ENCODE results near the gene HNRNPU.
"Not testable (repeated sequence)": the region's sequence is repeated elsewhere in the genome, so short reads cannot be mapped to it uniquely, and the experiment has no call there.

Gene HNRNPU

DNA sequence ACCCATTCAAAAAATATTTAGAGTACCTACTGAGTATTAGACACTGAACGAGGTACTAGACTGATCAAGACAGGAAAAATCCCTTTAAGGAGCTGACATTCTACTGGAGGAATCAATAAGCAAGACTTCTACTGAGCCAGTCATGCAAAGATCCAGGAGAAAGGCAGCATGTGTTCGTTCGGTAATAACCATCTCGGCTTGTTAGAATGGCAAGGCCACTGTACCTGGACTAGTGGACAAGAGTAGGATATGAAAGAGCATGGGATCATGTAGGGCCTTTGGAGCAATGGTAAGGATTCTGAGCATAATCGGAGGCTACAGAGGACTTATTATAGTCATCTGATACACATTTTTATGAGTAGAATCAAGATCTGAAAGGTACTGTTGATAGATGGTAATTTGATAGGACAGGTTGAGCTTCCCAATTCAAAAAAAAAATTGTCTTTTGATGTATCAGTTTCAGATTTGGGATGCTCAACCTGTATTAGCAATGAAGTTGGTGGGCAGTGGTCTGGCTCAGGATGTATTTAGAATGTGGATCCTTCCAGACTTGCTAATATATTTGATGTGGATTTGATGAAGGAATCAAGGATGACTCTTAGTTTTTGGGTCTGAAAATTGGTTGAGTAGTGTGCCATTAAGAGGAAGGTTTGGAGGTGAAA, 26.6 kb downstream of the HNRNPU start:
- DNase-seq = no peak

DNA sequence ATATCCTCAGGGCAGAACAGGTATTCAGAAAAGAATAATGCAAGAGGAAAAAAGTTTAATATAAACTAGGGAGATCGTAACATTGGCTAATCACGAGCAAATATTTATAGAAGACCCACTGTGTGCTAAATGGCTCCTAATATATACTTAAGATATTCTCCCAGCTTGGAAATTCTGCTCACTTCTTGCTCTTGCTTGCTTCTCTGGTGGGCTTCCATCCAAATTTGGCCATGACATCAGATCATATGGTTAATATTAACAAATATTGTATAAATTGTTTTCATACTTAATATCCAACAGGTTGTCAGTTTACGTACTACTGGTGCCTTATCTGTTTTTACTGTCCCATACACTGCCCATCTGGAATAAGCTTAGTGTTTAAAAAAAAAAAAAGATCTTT, 27.8 kb downstream of the HNRNPU start:
- DNase-seq = no peak

DNA sequence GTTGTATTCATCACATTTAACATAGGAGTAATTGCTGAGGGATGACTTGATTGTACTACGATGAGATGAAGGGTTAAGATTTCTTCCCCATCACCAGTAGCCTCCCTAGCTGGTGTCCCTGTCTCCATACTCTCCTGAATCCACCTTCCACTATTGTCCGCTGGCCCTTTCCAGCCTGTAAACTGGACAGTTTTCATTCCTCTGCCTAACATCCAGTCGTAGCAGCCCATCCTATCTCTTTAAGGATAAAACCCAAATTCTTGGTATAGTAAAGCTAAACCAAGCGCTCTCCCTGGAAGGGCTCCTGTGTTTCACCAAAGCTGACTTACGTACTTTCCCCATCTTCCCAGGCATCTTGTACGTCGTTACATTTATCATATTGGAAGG, 28.2 kb downstream of the HNRNPU start:
- peak; percentile 35 for DNase-seq

DNA sequence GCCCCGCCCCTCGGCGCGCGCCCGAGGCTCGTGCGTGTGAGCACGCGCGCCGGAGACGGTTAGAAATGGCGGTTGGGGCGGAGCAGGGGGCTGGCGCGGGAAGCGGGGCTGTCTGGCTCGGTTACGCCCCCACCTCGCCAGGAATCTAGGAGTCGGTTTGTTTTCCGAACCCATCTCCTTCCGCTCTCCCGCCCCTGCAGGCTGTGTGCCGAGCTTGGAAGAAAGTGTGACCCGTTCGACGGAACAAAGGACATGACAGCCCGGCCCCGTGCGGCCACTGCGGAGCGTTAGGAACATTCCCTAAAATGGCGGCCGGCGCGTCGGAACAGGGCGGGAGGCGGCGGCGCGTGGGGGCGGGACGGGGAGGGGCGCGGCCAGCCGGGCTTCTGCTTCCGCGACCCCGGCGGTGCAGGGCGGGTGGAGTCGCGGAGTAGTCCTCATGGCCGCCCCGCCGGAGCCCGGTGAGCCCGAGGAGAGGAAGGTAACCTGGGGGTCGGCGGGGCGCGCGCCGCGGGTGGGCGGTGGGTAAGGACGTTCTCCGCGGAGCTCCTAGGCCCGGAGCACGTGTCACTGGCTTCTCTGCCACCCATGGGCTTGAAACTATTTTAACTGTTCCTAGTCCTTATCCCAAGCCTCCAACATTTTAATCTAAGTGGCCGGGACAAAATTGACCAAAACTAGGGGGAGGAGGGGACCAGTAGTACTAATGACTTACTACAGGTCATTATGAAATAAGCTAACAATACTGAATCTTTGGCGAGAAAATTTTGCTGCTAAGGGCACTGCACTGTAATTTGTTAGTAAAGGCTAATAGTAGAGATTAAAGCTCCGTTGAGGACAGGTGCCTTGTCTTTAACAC, 28.8 kb downstream of the HNRNPU start, which contains the start of gene COX20:
Gene COX20, plus strand, starts transcription at position 383 of the 859 bp plus-strand sequence. Its CDS starts 57 bp downstream, at position 440.
- DNase-seq = peak; percentile 85

DNA sequence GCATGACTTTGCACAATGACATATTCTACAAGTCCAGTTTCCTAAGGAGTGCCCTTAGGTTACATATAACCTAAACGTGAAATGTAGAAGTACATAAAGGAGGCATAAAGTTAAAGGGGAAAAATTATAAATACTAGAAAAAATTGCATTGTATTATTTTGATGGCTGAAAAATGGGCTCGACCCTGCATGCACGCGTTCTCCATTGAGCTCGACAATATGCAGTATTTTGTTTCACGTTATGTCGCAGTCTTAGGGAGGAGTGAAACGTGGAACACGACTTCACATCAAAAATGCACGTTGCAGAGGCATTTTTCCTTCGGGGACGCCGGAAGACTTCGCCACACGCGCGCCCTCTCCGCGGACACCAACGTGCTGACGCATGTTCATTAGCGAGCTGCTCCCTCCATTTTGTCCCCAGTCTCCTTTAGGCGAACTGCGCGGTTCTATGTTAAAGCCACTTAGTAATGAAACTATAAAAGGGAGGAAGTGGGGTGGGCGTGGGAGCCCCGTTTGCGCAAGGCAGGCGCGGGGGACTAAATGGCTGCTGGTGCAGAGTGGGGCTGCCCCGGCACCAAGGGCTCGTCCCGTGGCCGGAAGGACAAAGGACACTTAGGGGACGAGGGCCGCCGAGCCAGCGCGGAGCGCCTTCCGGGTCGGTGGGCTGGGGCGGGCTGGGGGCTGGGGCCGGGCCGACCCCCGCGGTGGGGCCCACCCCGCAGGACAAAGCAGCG, 29.6 kb downstream of the HNRNPU start:
- DNase-seq = peak; percentile 94

DNA sequence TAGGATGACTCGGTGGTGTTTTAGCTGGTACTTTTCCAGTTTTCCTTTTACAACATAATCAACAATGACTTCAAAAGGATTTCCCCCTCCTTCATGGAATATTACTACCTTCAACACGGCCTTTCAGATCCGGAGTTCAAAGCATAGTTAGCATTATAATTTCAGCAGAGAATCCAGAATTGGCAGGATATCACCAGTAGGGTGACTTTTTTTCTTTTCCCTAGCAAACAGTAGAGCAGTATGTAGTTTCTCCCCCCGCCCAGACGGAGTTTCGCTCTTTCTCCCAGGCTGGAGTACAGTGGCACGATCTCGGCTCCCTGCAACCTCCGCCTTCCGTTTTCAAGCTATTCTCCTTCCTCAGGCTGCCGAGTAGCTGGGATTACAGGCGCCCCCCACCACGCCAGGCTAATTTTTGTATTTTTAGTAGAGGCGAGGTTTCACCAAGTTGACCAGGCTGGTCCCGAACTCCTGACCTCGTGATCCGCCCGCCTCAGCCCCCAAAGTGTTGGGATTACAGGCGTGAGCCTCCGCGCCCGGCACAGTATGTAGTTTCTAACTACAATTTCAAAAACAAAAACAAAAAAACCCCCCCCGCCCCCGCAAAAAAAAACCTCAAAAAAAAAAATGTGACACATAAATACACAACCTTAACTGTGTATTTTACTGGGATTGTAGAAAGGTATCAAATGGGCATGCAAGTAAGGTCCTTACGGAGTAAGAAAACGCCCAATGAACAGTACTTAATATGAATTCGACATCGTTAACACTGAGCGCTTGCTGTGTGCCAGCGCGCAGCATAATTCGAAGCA, 30.4 kb downstream of the HNRNPU start:
- peak; percentile 67 for DNase-seq

DNA sequence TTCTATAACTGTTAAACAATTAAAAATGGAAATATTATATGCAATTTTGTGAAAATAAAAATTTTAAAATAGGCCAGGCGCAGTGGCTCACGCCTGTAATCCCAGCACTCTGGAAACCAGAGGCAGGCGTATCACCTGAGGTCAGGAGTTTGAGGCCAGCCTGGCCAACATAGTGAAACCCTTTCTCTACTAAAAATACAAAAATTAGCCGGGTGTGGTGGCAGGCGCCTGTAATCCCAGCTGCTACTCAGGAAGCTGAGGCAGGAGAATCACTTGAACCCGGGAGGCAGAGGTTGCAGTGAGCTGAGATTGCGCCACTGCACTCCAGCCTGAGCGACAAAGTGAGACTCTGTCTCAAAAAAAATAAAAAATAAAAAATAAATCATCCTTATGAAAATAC, 31.1 kb downstream of the HNRNPU start:
- not testable (repeated sequence) for DNase-seq

DNA sequence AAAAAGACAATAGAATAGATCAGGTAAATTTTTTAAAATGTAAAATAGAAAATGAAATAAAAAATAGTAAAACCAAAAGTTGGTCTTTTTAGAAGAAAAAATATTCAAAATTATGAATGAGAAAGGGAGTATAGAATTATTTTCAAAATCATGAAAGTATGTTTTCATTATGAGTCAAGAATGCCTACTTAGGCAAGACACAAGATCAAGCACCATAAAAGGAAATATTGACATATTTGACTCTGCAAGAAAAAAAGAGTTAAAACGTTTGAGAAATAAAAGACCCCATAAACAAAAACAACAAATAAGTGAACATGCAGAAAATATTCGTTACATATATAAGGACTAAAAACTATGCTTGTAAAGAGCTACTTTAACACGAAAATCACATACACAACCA, 33.7 kb downstream of the HNRNPU start:
- peak; percentile 38 for DNase-seq

DNA sequence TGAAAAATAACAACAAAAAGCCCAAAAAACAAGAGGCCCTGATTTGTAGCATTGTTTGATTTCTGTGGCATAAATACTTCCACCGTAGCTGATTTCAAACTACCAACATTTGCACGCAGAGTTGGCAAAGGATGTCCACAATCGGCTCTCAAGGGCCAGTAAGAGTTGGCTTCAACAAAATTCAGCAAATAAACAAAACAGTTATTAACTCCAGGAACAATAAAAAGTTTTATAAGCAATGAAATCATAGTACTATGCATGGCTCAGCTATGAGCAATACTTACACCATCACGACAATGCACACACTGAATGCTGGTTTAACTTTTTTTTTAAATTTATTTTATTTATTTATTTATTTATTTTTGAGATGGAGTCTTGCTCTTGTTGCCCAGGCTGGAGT, 37.6 kb downstream of the HNRNPU start:
- DNase-seq = peak; percentile 28

DNA sequence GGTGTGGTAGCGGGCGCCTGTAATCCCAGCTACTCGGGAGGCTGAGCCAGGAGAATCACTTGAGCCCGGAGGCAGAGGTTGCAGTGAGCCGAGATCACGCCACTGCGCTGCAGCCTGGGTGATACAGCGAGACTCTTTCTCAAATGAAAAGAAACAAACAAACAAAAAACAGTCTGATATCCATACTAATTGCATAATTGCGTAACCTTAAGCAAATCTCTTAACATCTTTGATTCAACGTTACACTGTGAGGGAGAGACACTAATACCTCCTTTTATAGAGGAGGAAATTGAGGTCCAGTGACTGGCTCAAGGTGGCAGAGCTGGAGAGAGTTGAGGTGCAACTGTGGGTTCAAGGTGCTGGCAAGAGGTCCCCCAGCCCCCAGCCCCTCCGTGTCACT, 41.5 kb downstream of the HNRNPU start:
- no peak for DNase-seq

DNA sequence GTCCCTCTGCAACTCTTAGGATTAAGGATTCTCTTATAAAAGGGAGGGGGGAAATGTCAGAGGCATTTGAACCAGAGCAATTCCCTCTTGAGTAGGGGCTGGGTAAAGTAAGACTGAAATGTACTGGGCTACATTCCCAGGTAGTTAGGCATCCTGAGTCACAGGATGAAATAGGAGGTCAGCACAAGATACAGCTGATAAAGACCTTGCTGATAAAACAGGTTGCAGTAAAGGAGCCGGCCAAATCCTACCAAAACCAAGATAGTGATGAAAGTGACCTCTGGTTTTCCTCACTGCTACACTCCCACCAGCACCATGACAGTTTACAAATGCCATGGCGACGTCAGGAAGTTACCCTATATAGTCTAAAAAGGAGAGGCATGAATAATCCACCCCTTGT, 43.2 kb downstream of the HNRNPU start:
- DNase-seq = no peak

DNA sequence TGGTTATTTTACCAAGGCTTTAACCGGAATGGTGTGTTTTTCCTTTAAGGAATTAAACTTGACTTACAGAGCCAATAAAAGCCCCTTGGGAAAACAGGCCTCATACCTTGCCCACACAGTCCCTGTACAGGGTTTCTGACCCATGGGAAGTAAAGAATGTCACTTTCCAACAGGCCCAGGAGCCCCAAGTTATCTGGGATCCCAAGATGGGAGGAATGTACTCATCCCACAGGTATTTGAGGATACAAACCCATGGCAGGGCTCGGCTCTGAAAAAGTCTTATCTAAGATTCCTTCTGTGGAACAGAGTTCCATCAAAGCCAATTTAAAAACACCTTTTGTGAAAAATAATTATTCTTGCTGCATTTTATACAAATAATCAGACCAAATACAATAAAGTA, 44.2 kb downstream of the HNRNPU start:
- no peak for DNase-seq

DNA sequence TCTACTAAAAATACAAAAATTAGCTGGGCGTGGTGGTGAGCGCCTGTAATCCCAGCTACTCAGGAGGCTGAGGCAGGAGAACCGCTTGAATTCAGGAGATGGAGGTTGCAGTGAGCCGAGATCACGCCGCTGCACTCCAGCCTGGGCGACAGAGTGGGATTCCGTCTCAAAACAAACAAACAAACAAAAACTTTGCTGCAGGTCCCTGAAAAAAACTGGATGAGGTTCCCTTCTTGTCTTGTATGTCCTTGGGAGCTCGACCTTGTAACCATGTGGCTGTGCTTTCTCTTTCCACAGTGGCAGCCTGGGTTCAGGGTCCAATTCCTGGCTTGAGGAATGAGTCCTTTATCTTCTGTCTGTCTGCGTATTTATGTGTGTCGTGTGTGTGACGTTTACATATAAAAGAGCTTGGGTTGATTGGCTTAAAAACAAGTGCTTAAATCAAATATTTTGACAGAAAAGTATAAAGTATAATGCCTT, 46.9 kb downstream of the HNRNPU start:
- DNase-seq = no peak

DNA sequence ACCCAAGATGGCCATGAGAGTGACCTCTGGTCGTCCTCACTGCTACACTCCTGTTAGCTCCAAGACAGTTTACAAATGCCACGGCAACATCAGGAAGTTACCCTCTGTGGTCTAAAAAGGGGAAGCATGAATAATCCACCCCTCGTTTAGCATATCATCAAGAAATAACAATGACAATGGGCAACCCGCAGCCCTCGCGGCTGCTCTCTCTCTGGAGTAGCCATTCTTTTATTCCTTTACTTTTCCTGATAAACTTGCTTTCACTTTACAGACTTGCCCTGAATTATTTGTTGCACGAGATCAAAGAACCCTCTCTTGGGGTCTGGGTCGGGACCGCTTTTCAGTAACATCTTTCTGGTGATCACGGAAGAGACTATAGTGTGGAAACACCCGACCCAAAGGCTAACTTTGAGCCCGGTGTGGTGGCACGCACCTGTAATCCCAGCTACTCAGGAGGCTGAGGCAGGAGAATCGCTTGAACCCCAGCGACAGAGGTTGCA, 48.7 kb downstream of the HNRNPU start:
- DNase-seq = no peak

DNA sequence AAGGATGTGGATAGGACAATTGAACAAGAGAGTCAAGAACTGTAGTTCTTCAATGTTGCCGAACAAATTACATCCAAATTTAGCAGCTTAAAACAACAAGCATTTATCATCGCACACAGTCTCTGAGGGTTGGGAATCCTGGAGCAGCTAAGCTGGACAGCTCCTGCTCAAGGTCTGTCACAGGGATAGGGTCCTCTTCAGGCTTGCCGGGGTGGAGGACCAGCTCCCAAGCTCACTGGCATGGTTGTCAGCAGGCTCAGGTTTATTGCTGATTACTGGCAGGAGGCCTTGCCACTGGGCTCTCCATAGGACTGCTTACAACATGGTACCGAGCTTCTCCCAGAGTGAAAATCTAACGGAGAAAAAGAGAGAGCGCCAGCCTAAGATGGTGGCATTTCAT, 51.0 kb downstream of the HNRNPU start:
- no peak for DNase-seq

DNA sequence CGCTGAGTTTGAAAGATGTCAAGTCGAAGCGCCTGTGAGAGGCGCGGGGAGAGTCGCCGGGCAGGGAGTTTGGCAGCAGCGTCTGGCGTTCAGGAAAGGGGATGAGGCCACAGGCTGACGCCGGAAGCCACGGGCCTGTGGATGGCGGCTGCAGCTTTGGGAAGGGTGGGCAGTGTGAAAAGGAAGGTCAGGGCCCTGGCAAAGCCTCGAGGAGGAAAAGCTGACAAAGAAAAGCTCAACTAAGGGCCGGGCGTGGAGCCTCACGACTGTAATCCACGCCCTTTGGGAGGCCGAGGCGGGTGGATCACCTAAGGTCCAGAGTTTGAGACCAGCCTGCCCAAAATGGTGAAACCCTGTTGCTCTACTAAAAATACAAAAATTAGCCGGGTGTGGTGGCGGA, 54.1 kb downstream of the HNRNPU start:
- DNase-seq = no peak

DNA sequence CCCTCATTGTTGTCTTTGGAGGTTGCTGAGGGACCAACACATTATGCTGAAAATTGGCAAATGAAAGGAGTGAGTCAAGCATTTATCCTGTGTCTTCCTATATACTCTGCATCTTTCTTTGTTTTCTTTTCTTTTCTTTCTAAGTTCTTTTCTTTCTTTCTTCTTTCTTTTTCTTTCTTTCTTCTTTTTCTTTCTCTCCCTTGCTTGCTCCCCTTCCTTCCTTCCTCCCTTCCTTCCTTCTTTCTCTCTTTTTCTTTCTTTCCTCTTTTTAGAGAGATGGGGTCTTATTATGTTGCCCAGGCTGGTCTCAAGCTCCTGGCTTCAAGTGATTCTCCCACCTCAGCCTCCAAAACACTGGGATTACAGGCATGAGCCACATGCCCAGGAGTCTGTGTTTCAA, 57.2 kb downstream of the HNRNPU start:
- no peak for DNase-seq

DNA sequence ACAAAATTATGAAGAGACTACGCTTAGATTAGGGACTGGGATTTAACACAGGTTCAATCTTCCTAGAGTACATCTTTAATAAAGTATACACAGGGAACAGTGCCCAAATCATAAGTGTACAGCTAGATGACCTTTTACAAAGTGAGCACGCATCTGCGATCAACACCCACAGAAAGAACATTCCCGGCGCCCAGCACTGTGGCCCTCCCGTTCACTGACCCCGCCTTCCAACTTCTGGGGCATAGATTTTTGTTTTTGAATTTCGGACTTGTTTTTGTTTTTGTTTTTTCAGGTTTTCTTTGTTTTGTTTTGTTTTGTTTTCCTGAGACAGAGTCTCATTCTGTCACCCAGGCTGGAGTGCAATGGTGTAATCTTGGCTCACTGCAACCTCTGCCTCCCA, 59.5 kb downstream of the HNRNPU start:
- no peak for DNase-seq

DNA sequence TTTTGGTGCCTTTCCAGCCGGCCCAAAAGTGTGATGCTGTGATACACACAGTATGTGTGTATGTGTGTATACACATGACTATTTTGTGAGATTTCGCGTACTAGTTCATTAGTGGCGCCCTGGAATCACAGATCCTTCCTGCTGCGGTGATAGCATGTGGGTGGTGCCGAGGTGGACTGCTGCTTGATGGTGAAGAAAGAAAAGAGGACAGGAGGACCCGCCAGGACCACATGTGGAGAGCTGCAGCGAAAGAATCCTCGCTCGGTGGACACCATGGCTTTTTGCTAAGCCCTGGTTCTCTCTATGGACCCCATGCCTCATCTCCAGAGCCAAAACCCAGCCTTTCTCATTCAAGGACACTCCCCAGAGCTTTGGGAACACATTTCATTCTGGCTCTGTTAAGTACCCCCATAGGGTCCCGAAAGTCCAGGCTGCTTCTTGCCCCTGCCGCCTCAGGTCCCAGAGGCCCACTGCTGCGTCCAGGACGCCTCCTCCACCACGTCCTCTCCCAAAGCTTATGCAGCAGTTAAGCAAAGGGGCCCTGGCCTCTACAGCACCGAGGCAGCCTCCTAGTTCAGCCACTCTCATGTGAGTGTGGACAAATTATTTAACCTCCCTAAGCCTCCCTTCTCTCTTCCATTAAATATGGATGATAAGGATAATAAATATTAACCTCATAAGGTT, 61.6 kb downstream of the HNRNPU start:
- no peak for DNase-seq

DNA sequence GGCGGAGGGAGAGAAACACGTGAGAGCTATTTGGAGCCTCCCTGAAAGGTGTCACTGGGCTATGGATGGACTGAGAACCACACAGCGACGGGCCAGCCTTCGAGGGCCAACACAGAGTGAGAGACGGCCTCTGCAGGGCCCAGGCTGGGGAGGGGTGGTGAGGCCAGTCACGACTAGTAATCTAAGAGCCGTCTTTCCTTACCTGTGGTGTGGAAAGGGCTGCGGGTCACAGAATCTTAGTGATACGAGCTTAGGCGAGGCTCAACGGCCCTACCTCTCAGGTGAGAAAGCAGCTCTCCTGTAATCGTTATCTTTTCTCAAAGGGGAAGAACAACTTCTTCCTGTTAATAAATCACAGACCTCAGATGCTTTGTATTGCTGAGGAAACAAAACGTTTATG, 62.3 kb downstream of the HNRNPU start:
- no peak for DNase-seq

DNA sequence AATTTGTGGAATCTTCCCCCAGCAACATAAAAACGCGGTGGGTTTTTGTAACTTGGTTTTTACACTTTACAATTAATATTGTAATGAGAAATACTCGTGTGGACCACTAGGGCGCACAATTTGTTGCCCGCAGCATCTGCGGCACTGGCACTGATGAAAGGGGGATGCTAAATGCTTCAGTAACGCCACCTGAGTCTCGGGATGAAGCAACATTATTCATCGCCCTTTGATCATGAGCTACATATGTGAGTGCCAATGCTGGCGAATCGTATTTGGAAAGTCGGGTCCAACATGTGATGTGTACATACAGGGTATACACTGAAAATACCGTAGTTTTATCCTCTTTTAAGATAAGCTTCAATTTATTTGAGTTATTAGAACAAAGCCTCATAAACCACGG, 63.1 kb downstream of the HNRNPU start:
- peak; percentile 27 for DNase-seq

DNA sequence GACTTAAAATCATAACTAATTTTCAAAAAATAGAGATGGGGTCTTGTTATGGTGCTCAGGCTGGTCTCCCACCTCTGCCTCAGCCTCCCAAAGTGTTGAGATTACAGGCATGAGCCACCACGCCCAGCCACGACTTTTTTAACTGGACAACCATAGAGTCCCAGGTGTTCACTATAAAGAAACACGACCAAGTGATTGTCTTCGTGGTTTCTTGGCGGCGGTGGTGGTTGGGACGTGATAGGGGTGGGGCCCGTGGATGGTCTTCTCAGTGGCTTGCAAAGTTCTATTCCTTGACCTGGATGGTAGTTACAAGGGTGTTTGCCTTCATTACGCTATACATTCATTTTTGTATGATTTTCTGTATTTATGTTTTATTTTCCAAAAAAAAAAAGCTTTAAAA, 63.5 kb downstream of the HNRNPU start:
- no peak for DNase-seq
